Body of pancreas (tissue), 4 donors: ENCODE measurements around the gene EXOC3. TPM values are rescaled to one million over a fixed set of nuclear protein-coding genes. Genes with fewer than 3 reads are reported as not detected.
"Not testable (repeated sequence)": the region's sequence is repeated elsewhere in the genome, so short reads cannot be mapped to it uniquely, and the experiment has no call there.

Experiments
- ATAC-seq: fragments of 150-250 bp; one replicate; pipeline ENCODE4 v1.9.1; 2016
- DNase-seq, 4 donors: peaks; one replicate each; pipeline ENCODE4 v3.0.0-alpha.2; 2019
- H3K27ac ChIP-seq, 4 donors: fragments of 200-600 bp; sonication (generic); 1 replicate in 3 of 4; 2 replicates in 1 of 4; pipeline versions ENCODE4 v1.5.1 to v1.6.1; 2016 to 2019; ENCODE audit warnings: mild to moderate bottlenecking in 1 of 4, mixed read lengths in 1 of 4, moderate library complexity in 1 of 4
- H3K27me3 ChIP-seq, 2 donors: fragments of 200-600 bp; sonication (generic); one replicate each; pipeline ENCODE4 v1.6.0; 2016; ENCODE audit warnings: mild to moderate bottlenecking in 1 of 2
- H3K36me3 ChIP-seq, 2 donors: fragments of 200-600 bp; sonication (generic); replicated peaks in 1 of 2; 2 replicates each; pipeline ENCODE4 v1.5.1; 2016; ENCODE audit warnings: low read depth in 2 of 2; ENCODE audit not compliant: insufficient read depth in 1 of 2
- H3K4me1 ChIP-seq: fragments of 200-600 bp; sonication (generic); one replicate; pipeline ENCODE4 v1.6.0; 2016
- H3K4me3 ChIP-seq, 2 donors: fragments of 200-600 bp; sonication (generic); 1 replicate in 1 of 2; 2 replicates in 1 of 2; pipeline ENCODE4 v1.5.1; 2016 to 2019
- H3K9me3 ChIP-seq, 3 donors: fragments of 200-600 bp; sonication (generic); 1 replicate in 2 of 3; 2 replicates in 1 of 3; pipeline ENCODE4 v1.5.1; 2016
- CTCF ChIP-seq, 7 experiments: fragments of 450-650 bp in 4 of 7; fragments of 200-600 bp in 3 of 7; sonication (generic) in 3 of 7; IDR thresholded peaks; one replicate each; pipeline ENCODE4 v1.5.1; 2016 to 2019; ENCODE audit warnings: antibody characterized with exemption in 7 of 7
- POLR2A ChIP-seq, 3 donors: fragments of 450-650 bp; IDR thresholded peaks; one replicate each; pipeline ENCODE4 v1.6.1; 2016; ENCODE audit warnings: antibody characterized with exemption in 3 of 3, mild to moderate bottlenecking in 2 of 3
- WGBS, 2 donors: methylation state at CpG; one replicate each; pipeline ENCODE4 v1.1.5; 2017; 5-methylcytosine and 5-hydroxymethylcytosine counted together
- intact Hi-C: fragments of 100-400 bp; cut with DNase I; formaldehyde crosslinking; loops from one replicate; pipeline ENCODE4 v1.15.1; 2023
- total RNA-seq, 2 donors: library from RNA; depleted of rRNA; stranded (reverse); fragments of >200 nt; gene quantifications; one replicate each; pipeline ENCODE4 v1.1.0, GENCODE V29; 2016

Gene EXOC3
- total RNA-seq, 2 donors from 2014 or later = 32.2 to 79.1 TPM

GRCh38 chr5:472076-472655 is 29.2 kb downstream of the EXOC3 start:
- Histone ChIP-seq H3K9me3 (no peaks in the 10 kb centered on the region), H3K27me3 (peaks cover 0 to 18% of the 10 kb centered on the region in 2 donors), H3K4me3 (peak overlapping the region; percentile 33 to 34), H3K27ac (peak overlapping the region; percentile 28 to 86 (median 79)), H3K36me3 (no peaks in the 10 kb centered on the region), H3K4me1 (peaks cover 38% of the 10 kb centered on the region)
- ATAC-seq (peak; percentile 16), DNase-seq (peak; percentile 33 to 49 (median 40))
- no peak for TF ChIP-seq CTCF (IDR thresholded peaks at IDR 0.05)
- no peak for TF ChIP-seq POLR2A (IDR thresholded peaks at IDR 0.05)
- intact Hi-C loops = loop anchor here (10.0 kb wide), 1 partner anchor 133 kb away; no protein-coding TSS in a partner anchor
- WGBS, 2 donors = 9 to 11% methylated on average over 13 to 30 of the region's 30 CpGs

- WGBS, 2 donors = 0% methylated on average over 100 of the region's 137 CpGs; no CpG with 5 or more reads in 1 of the 2 donors
- peak overlapping the region; percentile 28 to 86 (median 79) for H3K27ac ChIP-seq
- H3K36me3 ChIP-seq = no peaks in the 10 kb centered on the region
- TF ChIP-seq CTCF (IDR thresholded peaks at IDR 0.05) (peak in 2 of 7 experiments; percentile 5 to 6), POLR2A (IDR thresholded peaks at IDR 0.05) (peak; percentile 39 to 58 (median 47))
- H3K4me3 ChIP-seq = peak overlapping the region; percentile 53 to 54
- DNase-seq (peak; percentile 87 to 90 (median 88)), ATAC-seq (peak; percentile 92)
- intact Hi-C loops = loop anchor here (10.0 kb wide), 1 partner anchor 132 kb away; no protein-coding TSS in a partner anchor
- no peaks in the 10 kb centered on the region for H3K9me3 ChIP-seq
- H3K27me3 ChIP-seq = peaks cover 0 to 18% of the 10 kb centered on the region in 2 donors
- peaks cover 38% of the 10 kb centered on the region for H3K4me1 ChIP-seq
Observed at GRCh38 chr5:472656-473550, 29.9 kb downstream of the EXOC3 start.

GRCh38 chr5:473551-474192 is 30.7 kb downstream of the EXOC3 start:
- DNase-seq (peak in 3 of 4 donors; percentile 34 to 48 (median 36)), ATAC-seq (peak; percentile 5)
- Histone ChIP-seq H3K9me3 (no peaks in the 10 kb centered on the region), H3K27me3 (peaks cover 0 to 18% of the 10 kb centered on the region in 2 donors), H3K4me3 (peak overlapping the region; percentile 53 to 54), H3K27ac (peak overlapping the region in 3 of 4 donors; percentile 43 to 78 (median 66)), H3K36me3 (no peaks in the 10 kb centered on the region), H3K4me1 (peaks cover 38% of the 10 kb centered on the region)
- intact Hi-C loops = loop anchor here (10.0 kb wide), 1 partner anchor 131 kb away; no protein-coding TSS in a partner anchor
- 0% methylated on average over 10 to 43 of the region's 44 CpGs for WGBS, 2 donors
- TF ChIP-seq POLR2A (IDR thresholded peaks at IDR 0.05) (no peak), CTCF (IDR thresholded peaks at IDR 0.05) (no peak)

- peaks cover 38% of the 10 kb centered on the region for H3K4me1 ChIP-seq
- intact Hi-C loops = loop anchor here (10.0 kb wide), 1 partner anchor 130 kb away; no protein-coding TSS in a partner anchor
- H3K9me3 ChIP-seq, H3K36me3 ChIP-seq, DNase-seq, H3K27ac ChIP-seq, ATAC-seq: not testable (repeated sequence)
- 2% methylated on average over 18 of the region's 50 CpGs; no CpG with 5 or more reads in 1 of the 2 donors for WGBS, 2 donors
- peak overlapping the region in 1 of 2 donors; percentile 54 for H3K4me3 ChIP-seq
- H3K27me3 ChIP-seq = peaks cover 0 to 24% of the 10 kb centered on the region in 2 donors
Observed at GRCh38 chr5:474232-474839, 31.4 kb downstream of the EXOC3 start.
